HG02973 (cell line): ENCODE results near the gene C6orf47.

Experiments
- ATAC-seq: cut with Tn5 transposase; IDR thresholded peaks from one replicate; pipeline ENCODE4 v1.9.1; 2021; ENCODE audit warnings: moderate library complexity; ENCODE audit not compliant: unreplicated experiment

C6orf47 gene

DNA sequence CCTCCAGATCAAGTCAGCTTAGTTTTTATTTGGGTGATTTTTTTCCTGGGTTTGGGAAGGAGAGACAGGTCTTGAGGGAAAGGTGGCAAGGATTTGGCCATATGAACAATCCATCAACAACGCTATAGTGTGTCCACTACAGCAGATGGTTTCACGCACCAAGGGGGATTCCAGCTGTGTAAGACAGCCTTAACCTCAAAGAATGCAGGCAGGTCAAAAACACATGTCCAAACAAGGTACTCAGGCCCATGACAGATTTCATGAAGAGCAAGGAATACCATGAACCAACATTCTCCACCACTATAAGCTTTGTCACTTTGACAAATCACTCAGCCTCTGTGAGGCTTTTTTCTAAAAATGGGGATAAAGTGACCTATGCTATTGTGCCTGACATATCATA lies 43.6 kb downstream of the C6orf47 start:
- ATAC-seq = no peak

DNA sequence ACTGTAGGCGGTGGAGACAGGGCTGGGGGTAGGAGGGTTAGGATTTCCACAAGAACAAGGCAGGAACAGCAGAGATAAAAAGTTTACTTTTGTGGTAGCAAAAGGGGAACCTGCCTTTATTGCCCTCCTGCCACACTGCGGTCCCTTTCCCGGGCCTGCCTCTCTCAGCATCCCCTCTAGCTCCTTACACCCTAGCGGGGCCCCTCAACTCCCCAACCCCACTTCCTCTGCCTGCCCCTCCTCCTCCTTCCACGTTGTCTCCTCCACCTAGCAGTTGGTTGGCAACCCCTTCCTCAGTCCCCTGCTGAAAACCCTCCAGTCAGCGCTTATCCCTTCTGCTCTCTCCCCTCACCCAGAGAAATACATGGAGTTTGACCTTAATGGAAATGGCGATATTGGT lies 44.8 kb downstream of the C6orf47 start:
- no peak for ATAC-seq

DNA sequence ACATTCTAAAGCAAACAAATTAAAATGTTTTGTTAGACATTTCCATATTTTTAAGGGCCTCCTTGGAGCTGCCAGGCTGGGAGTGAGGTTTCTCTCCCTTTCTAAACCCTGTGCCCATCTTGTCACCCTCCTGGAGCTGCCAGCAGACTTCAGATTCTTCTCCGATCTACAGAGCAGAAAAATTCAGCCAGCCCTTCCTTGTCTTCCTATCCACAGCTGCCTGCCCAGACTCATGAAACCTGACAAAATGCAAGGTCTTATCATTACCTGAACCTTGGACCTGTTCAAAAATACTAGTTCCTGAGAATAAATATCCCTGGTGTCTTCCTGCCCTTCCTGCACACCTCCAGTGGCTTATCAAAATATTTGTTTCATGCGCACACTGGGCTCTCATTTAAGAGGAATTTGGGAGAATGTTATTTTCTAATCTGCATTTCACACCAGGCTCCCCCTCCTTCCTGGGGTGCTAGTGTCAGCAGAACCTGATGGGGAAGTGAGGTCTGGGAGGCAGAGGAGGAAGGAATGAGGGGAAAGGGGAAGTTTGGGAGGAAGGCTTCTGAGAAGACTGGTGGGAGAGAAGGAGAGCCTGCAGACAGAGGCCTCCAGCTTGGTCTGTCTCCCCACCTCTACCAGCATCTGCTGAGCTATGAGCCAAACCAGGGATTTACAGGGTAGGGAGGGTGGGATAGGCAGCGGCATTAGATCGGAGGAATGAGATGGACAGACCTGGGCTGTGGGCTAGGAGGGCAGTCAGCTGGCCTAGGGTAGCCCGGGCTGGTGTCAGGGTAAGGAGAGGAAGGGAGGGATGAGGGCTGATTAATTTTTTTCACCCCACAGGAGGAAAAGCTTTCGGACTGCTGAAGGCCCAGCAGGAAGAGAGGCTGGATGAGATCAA lies 45.6 kb downstream of the C6orf47 start, which contains the start of gene AIF1:
Gene AIF1 (plus strand): TSS at position 551 of the 895 bp plus-strand sequence. CDS start 96 bp downstream, at position 647.
- ATAC-seq = no peak

DNA sequence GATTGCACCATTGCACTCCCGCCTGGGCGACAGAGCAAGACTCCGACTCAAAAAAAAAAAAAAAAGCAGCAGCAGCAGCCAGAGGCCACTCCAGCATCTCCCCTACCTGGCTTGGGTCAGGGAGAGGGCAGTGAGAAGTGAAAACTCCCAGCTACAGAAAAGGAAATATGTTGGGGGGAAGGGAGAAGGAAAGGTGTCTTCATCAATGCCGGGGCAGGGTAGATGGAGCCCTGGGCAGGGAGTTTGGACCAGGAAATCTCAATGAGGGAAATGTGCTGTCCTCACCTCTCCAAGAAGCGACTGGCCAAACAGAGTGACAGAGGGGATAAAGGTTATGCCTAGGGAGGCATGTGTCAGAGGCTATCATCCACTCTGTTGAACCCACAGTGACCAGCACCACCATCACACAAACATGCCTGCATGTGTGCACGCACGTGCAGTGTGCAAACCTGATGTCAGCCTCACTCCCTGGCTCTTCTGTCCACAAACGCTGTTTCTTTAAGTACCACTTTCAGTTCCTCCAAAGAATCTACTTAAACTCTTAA lies 46.4 kb downstream of the C6orf47 start:
- no peak for ATAC-seq

DNA sequence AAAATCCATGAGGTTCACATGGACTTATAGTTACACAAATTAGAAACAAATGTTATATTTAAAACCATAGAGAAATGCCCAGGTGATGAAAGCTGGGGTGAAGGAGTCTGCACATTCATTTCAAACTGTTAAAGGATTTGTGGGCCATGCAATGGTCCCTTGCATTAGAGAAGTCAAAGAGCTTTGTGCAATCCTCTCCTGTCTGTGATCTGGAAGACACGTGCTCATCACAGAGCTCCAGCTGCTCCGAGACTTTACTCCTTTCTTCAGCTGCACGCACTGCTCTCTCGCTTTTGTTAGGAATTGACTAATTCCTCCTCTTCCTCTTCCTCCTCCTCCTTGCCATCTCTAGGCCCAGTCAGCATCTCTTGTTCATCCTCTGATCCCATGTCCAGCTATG lies 49.6 kb downstream of the C6orf47 start:
- no peak for ATAC-seq

DNA sequence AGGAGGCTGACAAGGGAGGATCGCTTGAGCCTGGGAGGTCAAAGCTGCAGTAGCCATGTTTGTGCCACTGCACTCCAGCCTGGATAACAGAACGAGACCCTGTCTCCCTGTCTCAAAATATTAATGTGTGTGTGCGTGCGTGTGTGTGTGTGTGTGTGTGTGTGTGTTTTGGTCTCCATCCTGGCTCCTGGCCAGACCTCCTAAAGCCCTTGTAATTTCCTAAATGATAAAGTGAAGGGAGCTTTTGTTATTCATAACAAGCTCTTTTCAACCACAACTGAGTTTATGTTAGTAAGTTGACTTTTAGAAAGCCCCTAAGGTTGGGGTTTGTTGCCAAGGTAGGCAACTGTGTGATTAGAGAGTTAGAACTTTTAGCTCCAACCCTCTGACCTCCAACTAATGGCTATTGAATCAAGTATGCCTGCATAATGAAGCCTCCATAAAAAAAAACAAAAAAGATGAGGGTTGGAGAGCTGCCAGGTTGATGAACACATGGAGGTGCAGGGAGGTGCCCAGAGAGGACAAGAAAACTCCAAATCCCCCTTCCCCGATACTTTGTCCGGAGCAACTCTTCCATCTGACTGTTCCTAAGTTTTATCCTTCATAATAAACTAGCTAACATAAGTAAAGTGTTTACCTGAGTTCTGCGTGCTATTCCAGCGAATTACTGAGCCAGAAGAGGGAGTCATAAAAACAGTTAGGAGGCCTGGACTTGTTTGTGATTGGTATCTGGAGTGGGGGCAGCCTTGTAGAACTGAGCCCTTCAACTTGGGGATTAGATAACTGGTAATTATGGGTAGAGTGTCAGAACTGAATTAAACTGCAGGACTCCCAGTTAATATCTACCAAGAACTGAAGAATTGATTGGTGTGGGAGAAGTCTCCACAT lies 50.8 kb downstream of the C6orf47 start:
- ATAC-seq = no peak
